ENCODE results near the gene IL5RA.

The IL5RA gene

DNA sequence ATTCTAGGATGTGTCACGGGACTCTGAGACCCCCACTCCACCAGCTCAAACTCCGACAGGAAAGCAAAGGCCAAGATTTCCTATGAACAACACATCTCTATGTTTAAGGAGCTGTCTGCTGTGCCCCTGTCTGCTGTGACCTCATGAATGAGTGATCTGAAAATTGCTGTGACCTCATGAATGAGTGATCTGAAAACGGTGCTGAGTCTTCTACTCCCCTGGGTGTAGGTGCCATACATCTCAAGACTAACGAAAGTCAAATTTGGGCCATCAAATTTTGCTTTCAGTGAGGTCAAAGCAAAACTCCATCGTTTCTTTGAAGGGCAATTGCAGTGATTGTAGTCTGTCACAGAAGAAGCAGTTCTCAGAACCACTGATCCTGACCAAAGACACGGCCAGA is 24.4 kb downstream of the IL5RA start:
- ChIA-PET POLR2A (ENCODE audit: low non-redundant PET) (no interaction called here), CTCF (no interaction called here)
- TF ChIP-seq, protein P1, sequence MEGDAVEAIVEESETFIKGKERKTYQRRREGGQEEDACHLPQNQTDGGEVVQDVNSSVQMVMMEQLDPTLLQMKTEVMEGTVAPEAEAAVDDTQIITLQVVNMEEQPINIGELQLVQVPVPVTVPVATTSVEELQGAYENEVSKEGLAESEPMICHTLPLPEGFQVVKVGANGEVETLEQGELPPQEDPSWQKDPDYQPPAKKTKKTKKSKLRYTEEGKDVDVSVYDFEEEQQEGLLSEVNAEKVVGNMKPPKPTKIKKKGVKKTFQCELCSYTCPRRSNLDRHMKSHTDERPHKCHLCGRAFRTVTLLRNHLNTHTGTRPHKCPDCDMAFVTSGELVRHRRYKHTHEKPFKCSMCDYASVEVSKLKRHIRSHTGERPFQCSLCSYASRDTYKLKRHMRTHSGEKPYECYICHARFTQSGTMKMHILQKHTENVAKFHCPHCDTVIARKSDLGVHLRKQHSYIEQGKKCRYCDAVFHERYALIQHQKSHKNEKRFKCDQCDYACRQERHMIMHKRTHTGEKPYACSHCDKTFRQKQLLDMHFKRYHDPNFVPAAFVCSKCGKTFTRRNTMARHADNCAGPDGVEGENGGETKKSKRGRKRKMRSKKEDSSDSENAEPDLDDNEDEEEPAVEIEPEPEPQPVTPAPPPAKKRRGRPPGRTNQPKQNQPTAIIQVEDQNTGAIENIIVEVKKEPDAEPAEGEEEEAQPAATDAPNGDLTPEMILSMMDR (conservative IDR thresholded peaks at IDR 0.05; ENCODE audit: low read depth) = no peak
- no peak overlapping the region for H3K27ac ChIP-seq
- no peak for DNase-seq (ENCODE audit: low spot score)

DNA sequence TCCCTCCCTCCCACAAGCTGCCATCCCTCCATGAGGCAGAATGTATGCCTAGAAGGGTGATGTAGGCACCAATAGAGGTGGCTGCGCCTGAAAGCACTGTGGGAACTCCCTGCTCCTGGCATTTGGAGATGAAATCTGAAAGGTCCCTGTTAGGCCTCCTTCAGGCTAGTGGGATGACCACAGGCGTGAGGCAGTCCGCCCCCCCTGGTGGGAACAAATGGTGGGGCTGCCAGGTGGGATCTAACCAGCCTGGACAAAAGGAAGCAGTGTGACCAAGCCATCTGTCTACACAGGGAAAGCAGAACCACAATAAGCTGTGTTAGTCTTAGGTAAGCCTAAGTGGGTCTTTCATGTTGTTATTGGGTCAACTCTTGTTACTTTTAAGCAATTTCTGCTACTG is 25.3 kb downstream of the IL5RA start:
- no peak for DNase-seq (ENCODE audit: low spot score)
- no peak overlapping the region for H3K27ac ChIP-seq
- ChIA-PET CTCF (no interaction called here), POLR2A (ENCODE audit: low non-redundant PET) (no interaction called here)
- TF ChIP-seq, protein P1 (conservative IDR thresholded peaks at IDR 0.05; ENCODE audit: low read depth) = no peak

DNA sequence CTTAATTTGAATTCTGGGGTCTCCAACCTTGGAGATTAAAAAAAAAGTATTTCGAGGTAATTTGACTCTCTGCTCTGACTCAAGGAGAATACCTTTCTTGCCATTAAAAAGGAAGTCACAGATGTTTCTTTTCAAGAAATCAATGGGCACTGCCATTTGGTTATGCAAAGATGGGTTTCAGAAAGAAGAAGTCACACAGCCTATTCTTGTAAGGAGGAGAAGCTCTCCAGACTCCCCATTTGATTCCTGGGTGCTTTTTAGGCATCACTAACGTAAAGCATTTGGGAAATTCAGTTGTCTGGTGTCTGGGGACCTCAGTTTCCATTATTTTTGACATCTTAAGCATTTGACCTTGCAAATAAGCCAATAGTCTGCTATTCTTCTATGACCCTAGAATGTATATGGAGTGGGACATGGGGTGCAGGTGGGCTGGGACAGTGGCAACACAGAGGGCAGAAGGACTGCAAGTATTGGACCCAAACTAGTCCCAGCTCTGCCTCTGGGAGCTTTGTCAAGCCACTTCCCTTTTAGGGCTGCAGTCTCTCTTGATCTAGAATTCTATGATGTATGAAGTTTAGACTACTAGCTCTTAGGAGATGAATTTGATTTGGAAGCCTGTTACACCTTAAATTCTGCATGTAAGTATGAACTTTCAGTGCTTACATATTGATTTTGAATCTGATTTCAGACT is 27.8 kb downstream of the IL5RA start:
- no peak overlapping the region for H3K27ac ChIP-seq
- TF ChIP-seq, protein P1 (conservative IDR thresholded peaks at IDR 0.05; ENCODE audit: low read depth) = no peak
- CTCF ChIA-PET = no interaction called here
- DNase-seq (ENCODE audit: low spot score) = no peak
- POLR2A ChIA-PET (ENCODE audit: low non-redundant PET) = no interaction called here

DNA sequence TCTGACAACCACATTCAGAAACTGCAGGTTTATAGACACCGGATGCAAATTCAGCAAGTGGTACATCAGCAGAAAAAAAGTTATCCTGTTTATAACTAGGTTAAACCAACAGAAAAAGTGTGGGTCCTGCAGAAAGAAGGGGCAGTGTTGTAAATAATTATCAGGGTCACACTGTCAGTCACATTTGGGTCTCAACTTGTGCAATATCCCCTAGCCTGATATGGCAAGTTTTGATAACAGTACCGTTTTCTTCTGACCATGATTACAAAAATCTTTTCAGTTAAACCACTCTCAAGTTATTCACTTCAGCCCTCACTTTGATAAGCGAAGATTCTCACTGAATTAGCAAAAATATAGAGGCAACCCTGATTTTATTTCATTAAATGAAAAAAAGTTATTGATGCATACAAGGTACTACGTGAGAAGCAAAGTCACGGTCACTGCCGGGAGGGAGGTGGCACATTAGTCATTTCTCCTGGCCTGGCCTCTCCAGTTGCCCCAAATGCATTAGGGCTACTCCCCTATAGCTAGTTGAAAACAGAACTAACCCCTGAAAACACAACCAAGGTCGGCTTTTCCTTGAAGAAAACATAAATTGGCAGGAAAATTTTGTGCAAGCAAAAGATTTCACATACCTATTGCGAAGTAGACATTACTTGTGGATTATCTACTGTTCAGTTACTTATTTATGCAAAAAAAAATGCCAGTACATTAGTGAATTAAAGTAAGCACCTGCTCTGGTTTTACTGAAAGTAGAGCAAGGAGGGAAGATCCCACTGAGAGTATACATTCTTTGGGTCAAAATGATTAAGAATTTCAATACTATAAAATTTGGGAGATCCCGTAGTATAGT is 28.6 kb downstream of the IL5RA start:
- no peak for DNase-seq (ENCODE audit: low spot score)
- TF ChIP-seq, protein P1 (conservative IDR thresholded peaks at IDR 0.05; ENCODE audit: low read depth) = no peak
- H3K27ac ChIP-seq = no peak overlapping the region
- ChIA-PET CTCF (no interaction called here), POLR2A (ENCODE audit: low non-redundant PET) (no interaction called here)

DNA sequence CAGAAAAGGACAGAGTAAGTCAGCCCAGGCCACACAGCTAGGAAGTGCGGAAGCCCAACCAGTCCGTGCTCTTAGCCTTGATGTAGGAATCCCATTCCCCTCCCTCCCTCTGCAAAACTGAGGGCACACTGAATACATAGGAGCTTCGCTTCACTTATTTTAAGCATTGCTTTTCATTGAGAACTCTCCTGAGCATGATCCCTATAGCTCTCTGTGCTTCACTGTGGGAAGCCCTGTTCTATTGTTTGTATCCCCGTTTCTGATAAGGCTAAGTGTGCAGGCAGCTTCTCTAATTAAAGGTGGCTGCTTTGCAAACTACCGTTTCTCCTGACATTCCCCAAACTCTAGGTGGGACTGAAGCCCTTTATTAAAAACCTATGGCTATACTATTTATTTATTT is 29.9 kb downstream of the IL5RA start:
- POLR2A ChIA-PET (ENCODE audit: low non-redundant PET) = no interaction called here
- no peak for DNase-seq (ENCODE audit: low spot score)
- TF ChIP-seq, protein P1 (conservative IDR thresholded peaks at IDR 0.05; ENCODE audit: low read depth) = no peak
- no peak overlapping the region for H3K27ac ChIP-seq
- CTCF ChIA-PET = no interaction called here

DNA sequence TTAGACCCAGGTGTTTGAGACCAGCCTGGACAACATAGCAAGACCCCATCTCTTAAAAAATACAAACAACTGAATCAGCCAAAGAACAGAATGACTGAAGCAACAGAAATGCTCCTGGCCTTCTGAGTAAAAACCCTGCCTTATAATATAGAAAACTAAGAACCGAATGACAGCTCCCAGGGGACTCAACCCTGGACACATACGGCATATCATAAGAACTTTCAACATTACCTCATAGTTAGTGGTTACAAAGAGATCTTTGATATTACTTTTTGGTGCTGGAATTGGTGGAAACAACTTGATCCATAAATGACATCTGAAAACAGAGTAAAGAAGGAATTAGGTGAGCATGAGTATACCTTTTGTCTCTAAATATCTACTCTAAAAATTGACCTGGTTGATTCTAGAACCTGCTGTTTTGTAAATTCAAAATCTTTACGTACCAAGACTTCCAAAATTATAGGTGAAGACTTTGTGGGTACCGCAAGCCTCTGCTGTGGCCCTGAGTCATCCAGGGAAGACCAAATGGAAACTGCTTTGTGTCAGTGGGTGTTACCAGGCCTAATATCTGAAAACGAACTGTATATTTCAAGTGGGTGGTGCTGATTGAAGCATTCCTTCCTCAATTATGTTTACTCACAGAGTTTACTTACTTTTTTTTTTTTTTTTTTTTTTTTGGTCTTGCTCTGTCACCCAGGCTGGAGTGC is 35.5 kb downstream of the IL5RA start:
- ChIA-PET CTCF (no interaction called here), POLR2A (ENCODE audit: low non-redundant PET) (no interaction called here)
- no peak for DNase-seq (ENCODE audit: low spot score)
- TF ChIP-seq, protein P1 (conservative IDR thresholded peaks at IDR 0.05; ENCODE audit: low read depth) = no peak
- H3K27ac ChIP-seq = no peak overlapping the region
